Activated CD8-positive, alpha-beta memory T cell treated with anti-CD3 and anti-CD28 coated beads for 1 hour (primary cell): Measurements from ENCODE around the gene RIPOR1.
"Not testable (repeated sequence)": the region's sequence is repeated elsewhere in the genome, so short reads cannot be mapped to it uniquely, and the experiment has no call there.

ENCODE experiments used
- DNase-seq, 2 donors: peaks; one replicate each; pipeline ENCODE4 v3.0.0-alpha.2; 2020; ENCODE audit warnings: low read depth in 1 of 2; ENCODE audit errors: extremely low read depth in 1 of 2

RIPOR1 gene

GRCh38 chr16:67528222-67528869 is at the start of gene RIPOR1:
TSS of gene RIPOR1 (plus strand) at chr16:67528829. CDS start at chr16:67538447, 9,618 bp downstream.
- no peak for DNase-seq

GRCh38 chr16:67480833-67481560 is 47.6 kb upstream of the RIPOR1 start, which contains the start of gene ATP6V0D1:
TSS of gene ATP6V0D1 (minus strand) at chr16:67481157. CDS start at chr16:67481086, 71 bp downstream.
- peak; percentile 94 to 99 for DNase-seq

- peak in 1 of 2 donors; percentile 25 for DNase-seq
These were observed 46.9 kb upstream of the RIPOR1 start for GRCh38 chr16:67481561-67482232.

- no peak for DNase-seq
These were observed 46.2 kb upstream of the RIPOR1 start for GRCh38 chr16:67482233-67482924.

GRCh38 chr16:67483150-67483549 is 45.5 kb upstream of the RIPOR1 start, which contains the start of gene AGRP:
TSS of gene AGRP (minus strand) at chr16:67483547. CDS start at chr16:67483398, 149 bp downstream.
- DNase-seq = no peak

- no peak for DNase-seq
These were observed 44.7 kb upstream of the RIPOR1 start for GRCh38 chr16:67483731-67484525.

- DNase-seq = no peak
These were observed 41.8 kb upstream of the RIPOR1 start for GRCh38 chr16:67486805-67487204.

- not testable (repeated sequence) for DNase-seq
These were observed 41.1 kb upstream of the RIPOR1 start for GRCh38 chr16:67487561-67487960.

- no peak for DNase-seq
These were observed 39.1 kb upstream of the RIPOR1 start for GRCh38 chr16:67489401-67490083.

GRCh38 chr16:67490335-67491096 is 38.1 kb upstream of the RIPOR1 start:
- DNase-seq = no peak

- DNase-seq = no peak
These were observed 29.5 kb upstream of the RIPOR1 start for GRCh38 chr16:67499106-67499505.

GRCh38 chr16:67504031-67505021 is 24.3 kb upstream of the RIPOR1 start:
- no peak for DNase-seq

GRCh38 chr16:67506468-67506867 is 22.2 kb upstream of the RIPOR1 start:
- DNase-seq = no peak

GRCh38 chr16:67509016-67509415 is 19.6 kb upstream of the RIPOR1 start:
- no peak for DNase-seq

- not testable (repeated sequence) for DNase-seq
These were observed 14.7 kb upstream of the RIPOR1 start for GRCh38 chr16:67513892-67514291.

- peak; percentile 49 to 64 for DNase-seq
These were observed 14.2 kb upstream of the RIPOR1 start for GRCh38 chr16:67514382-67514828.

GRCh38 chr16:67516296-67517154 is 12.1 kb upstream of the RIPOR1 start:
- DNase-seq = no peak
